Gastrocnemius medialis (tissue), 4 donors: ENCODE results near the gene SPACA6. TPM values are rescaled to one million over a fixed set of nuclear protein-coding genes. Genes with fewer than 3 reads are reported as not detected.

Experiments used
- ATAC-seq, 2 donors: fragments of 150-250 bp; one replicate each; pipeline ENCODE4 v1.9.1; 2016
- DNase-seq, 2 donors: peaks; one replicate each; pipeline ENCODE4 v3.0.0-alpha.2; 2019
- H3K27ac ChIP-seq, 4 donors: fragments of 200-600 bp; sonication (generic); 1 replicate in 1 of 4; 2 replicates in 3 of 4; pipeline ENCODE4 v1.5.1; 2016 to 2018; ENCODE audit warnings: mild to moderate bottlenecking in 2 of 4, moderate library complexity in 1 of 4
- H3K27me3 ChIP-seq, 3 donors: fragments of 200-600 bp; sonication (generic) in 2 of 3; 1 replicate in 1 of 3; 2 replicates in 2 of 3; pipeline versions ENCODE4 v1.5.1 to v1.6.0; 2016 to 2019; ENCODE audit warnings: mild to moderate bottlenecking in 1 of 3, moderate library complexity in 1 of 3
- H3K36me3 ChIP-seq, 2 donors: fragments of 200-600 bp; sonication (generic) in 1 of 2; one replicate each; pipeline ENCODE4 v1.5.1; 2017 to 2018
- H3K4me1 ChIP-seq, 2 donors: fragments of 200-600 bp; sonication (generic) in 1 of 2; one replicate each; pipeline ENCODE4 v1.5.1; 2016 to 2017; ENCODE audit warnings: mild to moderate bottlenecking in 2 of 2
- H3K4me3 ChIP-seq, 4 donors: fragments of 200-600 bp; sonication (generic) in 3 of 4; 1 replicate in 1 of 4; 2 replicates in 3 of 4; pipeline ENCODE4 v1.5.1; 2016 to 2019; ENCODE audit warnings: mild to moderate bottlenecking in 2 of 4
- H3K9me3 ChIP-seq, 3 donors: fragments of 200-600 bp; sonication (generic) in 2 of 3; 1 replicate in 1 of 3; 2 replicates in 2 of 3; pipeline ENCODE4 v1.5.1; 2016 to 2019
- CTCF ChIP-seq, 5 experiments: fragments of 450-650 bp in 3 of 5; fragments of 200-600 bp in 2 of 5; sonication (generic) in 2 of 5; IDR thresholded peaks in 4 of 5; conservative IDR thresholded peaks in 1 of 5; 1 replicate in 4 of 5; 2 replicates in 1 of 5; pipeline ENCODE4 v1.5.1; 2016 to 2019; ENCODE audit warnings: antibody characterized with exemption in 5 of 5, mild to moderate bottlenecking in 3 of 5, moderate library complexity in 3 of 5
- POLR2A ChIP-seq, 2 donors: fragments of 450-650 bp; IDR thresholded peaks; one replicate each; pipeline ENCODE4 v1.6.1; 2017; ENCODE audit warnings: antibody characterized with exemption in 2 of 2, mild to moderate bottlenecking in 2 of 2, moderate library complexity in 2 of 2
- in situ Hi-C, 4 donors: fragments of 200-750 bp; cut with MboI; loops; one replicate each; pipeline versions ENCODE4 v1.15.0 to v1.8.0; 2017; ENCODE audit warnings: low sequenced_read_pairs in 4 of 4
- intact Hi-C: fragments of 100-400 bp; cut with DNase I; formaldehyde crosslinking; loops from one replicate; pipeline ENCODE4 v1.15.1; 2023; ENCODE audit warnings: low total_unique reads
- total RNA-seq, 4 donors: library from RNA; depleted of rRNA; stranded (reverse); fragments of >200 nt; gene quantifications; one replicate each; pipeline versions ENCODE4 v1.1.0 to v1.2.3, GENCODE V29; 2016

Gene SPACA6
- total RNA-seq, 4 donors from 2014 or later = 0.64 to 0.94 (median 0.71) TPM; not detected in 1

GRCh38 chr19:51652266-51652665 is 40.9 kb upstream of the SPACA6 start:
- DNase-seq (no peak), ATAC-seq (no peak)
- H3K27me3 ChIP-seq = no peaks in the 10 kb centered on the region
- intact Hi-C loops (no loop called here), in situ Hi-C loops (loop anchor here in 3 of 4 donors (5.0 to 25.0 kb wide), 2 partner anchors 175 to 190 kb away; partner anchors contain the start of genes SIGLEC8 (in 2 of the 3) and CEACAM18 (in 1 of the 3))
- no peak overlapping the region for H3K27ac ChIP-seq
- no peaks in the 10 kb centered on the region for H3K36me3 ChIP-seq
- H3K4me1 ChIP-seq = no peaks in the 10 kb centered on the region
- no peaks in the 10 kb centered on the region for H3K9me3 ChIP-seq
- TF ChIP-seq POLR2A (IDR thresholded peaks at IDR 0.05) (no peak), CTCF (IDR thresholded peaks at IDR 0.05 in 4 of 5, conservative IDR thresholded peaks at IDR 0.05 in 1 of 5) (no peak)
- H3K4me3 ChIP-seq = no peak overlapping the region

GRCh38 chr19:51653162-51653561 is 40.0 kb upstream of the SPACA6 start:
- Histone ChIP-seq H3K36me3 (no peaks in the 10 kb centered on the region), H3K4me3 (no peak overlapping the region), H3K4me1 (no peaks in the 10 kb centered on the region), H3K27me3 (no peaks in the 10 kb centered on the region), H3K9me3 (no peaks in the 10 kb centered on the region), H3K27ac (no peak overlapping the region)
- intact Hi-C loops = no loop called here
- in situ Hi-C loops = loop anchor here in 3 of 4 donors (5.0 to 25.0 kb wide), 2 partner anchors 176 to 191 kb away; partner anchors contain the start of genes SIGLEC8 (in 2 of the 3) and CEACAM18 (in 1 of the 3)
- DNase-seq (no peak), ATAC-seq (no peak)
- TF ChIP-seq CTCF (IDR thresholded peaks at IDR 0.05 in 4 of 5, conservative IDR thresholded peaks at IDR 0.05 in 1 of 5) (no peak), POLR2A (IDR thresholded peaks at IDR 0.05) (no peak)

GRCh38 chr19:51654783-51655182 is 38.3 kb upstream of the SPACA6 start:
- TF ChIP-seq POLR2A (IDR thresholded peaks at IDR 0.05) (no peak), CTCF (IDR thresholded peaks at IDR 0.05 in 4 of 5, conservative IDR thresholded peaks at IDR 0.05 in 1 of 5) (no peak)
- Histone ChIP-seq H3K27ac (no peak overlapping the region), H3K9me3 (no peaks in the 10 kb centered on the region), H3K4me3 (no peak overlapping the region), H3K36me3 (no peaks in the 10 kb centered on the region), H3K4me1 (no peaks in the 10 kb centered on the region), H3K27me3 (no peaks in the 10 kb centered on the region)
- ATAC-seq (no peak), DNase-seq (no peak)
- in situ Hi-C loops (loop anchor here in 3 of 4 donors (5.0 to 25.0 kb wide), 2 partner anchors 177 to 192 kb away; partner anchors contain the start of genes SIGLEC8 (in 2 of the 3) and CEACAM18 (in 1 of the 3)), intact Hi-C loops (no loop called here)

GRCh38 chr19:51660975-51661600 is 32.0 kb upstream of the SPACA6 start:
- intact Hi-C loops = loop anchor here (10.0 kb wide), 1 partner anchor 114 kb away; no protein-coding TSS in a partner anchor
- H3K36me3 ChIP-seq = no peaks in the 10 kb centered on the region
- ATAC-seq (no peak), DNase-seq (no peak)
- in situ Hi-C loops = loop anchor here in 3 of 4 donors (10.0 to 25.0 kb wide), 3 partner anchors 56 to 199 kb away; partner anchors contain the start of genes SIGLEC8 (in 2 of the 3) and CEACAM18 (in 1 of the 3)
- peaks cover 0 to 7% (median 0%) of the 10 kb centered on the region in 3 donors for H3K27me3 ChIP-seq
- H3K9me3 ChIP-seq = no peaks in the 10 kb centered on the region
- no peak overlapping the region for H3K27ac ChIP-seq
- TF ChIP-seq CTCF (IDR thresholded peaks at IDR 0.05 in 4 of 5, conservative IDR thresholded peaks at IDR 0.05 in 1 of 5) (peak in 3 of 5 experiments; percentile 14 to 44 (median 23)), POLR2A (IDR thresholded peaks at IDR 0.05) (no peak)
- no peaks in the 10 kb centered on the region for H3K4me1 ChIP-seq
- no peak overlapping the region for H3K4me3 ChIP-seq
